Erythroblast (primary cell): ENCODE results near the gene SLC44A3.

ENCODE experiments used
- GATA1 ChIP-seq: IDR thresholded peaks from 2 replicates; pipeline ENCODE4 v1.6.1; 2011; ENCODE audit warnings: low read depth, mild to moderate bottlenecking, control low read depth, low read length, moderate library complexity
- POLR2A ChIP-seq: IDR thresholded peaks from 2 replicates; pipeline ENCODE4 v1.6.1; 2011; ENCODE audit warnings: mild to moderate bottlenecking, low read length

- no peak for TF ChIP-seq POLR2A
- TF ChIP-seq GATA1: no peak
These were observed 43.8 kb downstream of the SLC44A3 start for GRCh38 chr1:94863919-94864318.
